ENCODE data around the gene LSM10. TPM values are rescaled to one million over a fixed set of nuclear protein-coding genes. Genes with fewer than 3 reads are reported as not detected.
A peak's percentile ranks its signal among the peaks of the same experiment; 100 is the strongest.

LSM10 gene
- total RNA-seq = 8.9 and 9.3 TPM in 2 replicates

DNA sequence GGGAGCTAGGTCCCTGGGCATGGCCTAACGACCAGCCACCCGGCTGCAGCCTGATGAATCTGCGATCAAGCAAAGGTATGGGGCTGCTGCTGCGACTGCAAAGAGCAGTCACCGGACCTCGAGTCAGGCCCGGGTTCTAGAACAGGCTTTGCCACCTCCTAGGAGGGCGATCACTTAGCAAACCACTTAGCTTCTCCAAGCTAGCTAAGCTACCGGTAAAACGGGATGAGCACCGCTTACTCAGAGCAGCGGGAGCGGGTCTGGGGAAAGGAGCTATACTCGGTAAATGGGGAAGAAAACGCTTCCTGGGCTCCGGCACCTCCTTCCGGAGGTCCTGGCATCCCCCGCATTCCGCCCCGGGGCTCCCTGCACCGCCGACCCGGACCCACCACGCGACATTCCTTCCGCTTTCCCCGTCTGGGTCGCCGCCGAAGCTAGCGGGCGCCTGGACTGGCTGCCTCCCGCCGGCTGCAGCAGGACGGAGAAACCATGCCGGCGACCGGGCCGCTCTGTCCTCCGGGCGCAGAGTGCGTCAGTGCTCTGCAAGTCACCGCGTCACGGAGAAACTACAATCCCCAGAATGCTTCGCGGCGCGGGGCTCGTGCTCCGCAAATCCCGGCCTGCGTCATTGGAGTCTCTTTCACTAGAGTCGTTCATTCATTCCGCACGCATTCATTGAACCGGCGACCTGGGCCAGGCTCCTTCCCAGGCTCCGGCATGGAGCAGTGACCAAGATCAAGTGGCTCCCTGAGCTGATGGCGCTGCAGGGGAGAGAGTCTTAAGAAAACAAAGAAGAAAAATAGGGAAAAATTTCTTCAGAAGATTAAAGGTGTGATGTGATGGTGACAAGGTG is at the start of gene LSM10:
LSM10 (minus strand) TSS at position 531 of the 853 bp plus-strand sequence. CDS start 3,779 bp downstream, outside the sequence.

DNA sequence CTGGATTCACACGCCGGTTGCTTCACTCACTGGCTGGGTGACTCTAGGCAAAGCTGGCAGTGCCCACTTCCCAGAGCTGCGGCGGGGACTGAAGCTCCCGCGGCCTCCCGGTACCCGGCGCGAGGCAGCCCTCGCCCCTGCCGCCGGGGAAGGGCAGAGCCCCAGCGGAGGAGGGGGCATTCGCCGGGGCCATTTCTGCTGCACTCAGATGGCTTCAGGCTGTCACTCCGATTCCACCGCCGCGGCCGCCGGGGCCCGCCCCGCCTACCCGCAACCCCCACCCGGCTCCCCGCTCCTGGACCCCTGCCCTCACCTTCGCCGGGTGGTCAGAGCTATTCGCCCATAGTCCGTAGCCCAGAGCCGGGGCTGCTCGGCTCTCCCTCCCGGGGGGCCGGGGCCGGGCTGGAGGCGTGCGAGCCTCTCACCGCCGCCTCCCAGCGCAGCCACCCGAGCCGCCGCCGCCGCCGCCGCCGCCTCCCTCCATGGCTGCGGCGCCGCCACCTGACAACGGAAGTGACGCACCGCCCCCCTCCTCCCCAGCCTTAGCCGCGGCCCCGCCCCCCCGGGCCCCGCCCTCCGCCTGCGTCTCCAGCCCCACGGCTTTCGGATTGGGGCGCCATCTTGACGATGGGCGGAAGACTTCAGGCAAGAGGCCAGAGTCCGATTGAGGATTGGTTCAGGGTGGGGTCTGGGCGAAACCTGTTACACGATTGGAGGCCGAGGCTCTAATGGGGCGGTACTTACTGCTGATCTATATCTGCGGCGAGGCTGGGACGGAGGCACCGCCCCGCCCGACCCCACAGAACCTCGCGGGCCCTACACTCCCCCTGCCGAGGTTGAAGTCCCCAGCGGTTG is 12.1 kb downstream of the LSM10 start, which contains the start of gene STK40:
STK40 (minus strand) TSS at position 515 of the 855 bp plus-strand sequence. CDS start 24,592 bp downstream, outside the sequence.

Small RNA genes lying within 50 kb of the gene (small RNA-seq; reads per million reads assigned to genes)
- not detected for gene RNU4-27P
- gene SNORA63C = 1.4 reads per million, percentile 34 among the genes with 10 or more reads in this experiment

Other genes starting within 250 kb of the LSM10 start
- gene TRAPPC3, start 248.4 kb downstream of the LSM10 start, total RNA-seq = 89.3 and 96.1 TPM in 2 replicates
- gene MAP7D1, start 241.7 kb downstream of the LSM10 start, total RNA-seq = 164 and 176 TPM in 2 replicates
- 140 and 172 TPM in 2 replicates for gene THRAP3, start 173.5 kb downstream of the LSM10 start, total RNA-seq
- 2.8 and 3.1 TPM in 2 replicates for gene SH3D21, start 91.5 kb downstream of the LSM10 start, total RNA-seq
- 75.4 and 94.8 TPM in 2 replicates for gene EVA1B, start 74.3 kb downstream of the LSM10 start, total RNA-seq
- 20.2 and 22.9 TPM in 2 replicates for gene STK40, start 12.0 kb downstream of the LSM10 start, total RNA-seq
- gene OSCP1, start 52.5 kb upstream of the LSM10 start, total RNA-seq = 2.7 and 4.4 TPM in 2 replicates
- gene MRPS15, start 66.5 kb upstream of the LSM10 start, total RNA-seq = 87.2 and 89.7 TPM in 2 replicates
- gene CSF3R, start 85.0 kb upstream of the LSM10 start, total RNA-seq = not detected in 2 replicates